NB4 (cell line): Measurements from ENCODE around the gene LIPM.
A peak's percentile ranks its signal among the peaks of the same experiment; 100 is the strongest.

Experiments
- DNase-seq: peaks from one replicate; pipeline ENCODE4 v3.0.0; 2010; ENCODE audit warnings: low read depth
- H3K4me3 ChIP-seq: one replicate; pipeline ENCODE4 v1.5.1; 2011; ENCODE audit warnings: mild to moderate bottlenecking, low read depth, low read length, moderate library complexity
- CTCF ChIP-seq: IDR thresholded peaks from one replicate; pipeline ENCODE4 v1.5.1; 2012; ENCODE audit warnings: low read depth, low read length
- MAX ChIP-seq: IDR thresholded peaks from 2 replicates; pipeline ENCODE4 v1.6.1; 2011; ENCODE audit warnings: low read depth, low read length
- MYC ChIP-seq: IDR thresholded peaks from 2 replicates; pipeline ENCODE4 v1.6.1; 2011; ENCODE audit warnings: low read depth, low read length
- POLR2A ChIP-seq: IDR thresholded peaks from 2 replicates; pipeline ENCODE4 v1.6.1; 2011; ENCODE audit warnings: mild to moderate bottlenecking; ENCODE audit not compliant: insufficient read length; ENCODE audit errors: extremely low read depth

The LIPM gene

GRCh38 chr10:88838766-88839350, 36.3 kb downstream of the LIPM start:
- no peak for TF ChIP-seq CTCF
- TF ChIP-seq MYC = no peak
- no peak for TF ChIP-seq MAX
- TF ChIP-seq POLR2A = no peak
- H3K4me3 ChIP-seq = no peak overlapping the region
- DNase-seq = no peak

- no peak for DNase-seq
- no peak for TF ChIP-seq POLR2A
- no peak for TF ChIP-seq CTCF
- no peak for TF ChIP-seq MAX
- no peak for TF ChIP-seq MYC
Observed at GRCh38 chr10:88840104-88840503, 37.6 kb downstream of the LIPM start.

GRCh38 chr10:88840881-88841280, 38.4 kb downstream of the LIPM start:
- no peak for TF ChIP-seq MYC
- TF ChIP-seq CTCF = no peak
- TF ChIP-seq MAX = no peak
- no peak for TF ChIP-seq POLR2A
- no peak overlapping the region for H3K4me3 ChIP-seq
- no peak for DNase-seq

More at GRCh38 chr10:88840104-88840503, 37.6 kb downstream of the LIPM start:
- H3K4me3 ChIP-seq = no peak overlapping the region

- DNase-seq = peak; percentile 33
- no peak overlapping the region for H3K4me3 ChIP-seq
- TF ChIP-seq MAX (no peak), MYC (no peak), CTCF (no peak), POLR2A (no peak)
Observed at GRCh38 chr10:88841316-88842111, 39.0 kb downstream of the LIPM start.

- TF ChIP-seq POLR2A (no peak), MYC (no peak), MAX (no peak), CTCF (no peak)
- DNase-seq = no peak
- H3K4me3 ChIP-seq = no peak overlapping the region
Observed at GRCh38 chr10:88843171-88843570, 40.6 kb downstream of the LIPM start.
